Natural killer cell treated with Interleukin-12 subunit alpha and Interleukin-12 subunit beta and Interleukin-15 and Interleukin-18, amount 100 ng/mL, for 72 hours (primary cell): ENCODE data around the gene AUTS2. TPM values are rescaled to one million over a fixed set of nuclear protein-coding genes. Genes with fewer than 3 reads are reported as not detected.

Experiments used
- ATAC-seq, 2 donors: fragments of 150-1000 bp; cut with Tn5 transposase in 1 of 2; sonication (Bioruptor Pico), chemical (Tn5 transposase) in 1 of 2; 2 replicates each; pipeline ENCODE4 v1.10.0; 2021
- DNase-seq: peaks from one replicate; pipeline ENCODE4 v3.0.0; 2022; ENCODE audit warnings: low spot score
- H3K27ac Mint-ChIP-seq, 2 donors: 1 replicate in 1 of 2; 2 replicates in 1 of 2; pipeline ENCODE4 v1.8.0; 2022; ENCODE audit warnings: mixed read lengths in 2 of 2, mild to moderate bottlenecking in 1 of 2, moderate library complexity in 1 of 2
- H3K27me3 Mint-ChIP-seq, 2 donors: 1 replicate in 1 of 2; 2 replicates in 1 of 2; pipeline ENCODE4 v1.8.0; 2022; ENCODE audit warnings: mixed read lengths in 2 of 2
- H3K36me3 Mint-ChIP-seq: one replicate; pipeline ENCODE4 v1.8.0; 2022; ENCODE audit warnings: mixed read lengths
- H3K4me1 Mint-ChIP-seq, 2 donors: 1 replicate in 1 of 2; 2 replicates in 1 of 2; pipeline ENCODE4 v1.8.0; 2022; ENCODE audit warnings: low read depth in 2 of 2, mixed read lengths in 2 of 2, mild to moderate bottlenecking in 1 of 2
- H3K4me3 Mint-ChIP-seq: one replicate; pipeline ENCODE4 v1.8.0; 2022; ENCODE audit warnings: mixed read lengths
- H3K9me3 Mint-ChIP-seq: 2 replicates; pipeline ENCODE4 v1.8.0; 2022; ENCODE audit warnings: mixed read lengths
- total RNA-seq, 2 donors: library from RNA; stranded (reverse); gene quantifications; one replicate each; pipeline ENCODE4 v1.2.3, GENCODE V29; 2022

Gene AUTS2
- total RNA-seq, 2 donors from 2014 or later, result 14.3 to 43.0 TPM

- ATAC-seq, result no peak
- no peaks in the 10 kb centered on the region for H3K27me3 Mint-ChIP-seq
- peaks cover 4 to 5% of the 10 kb centered on the region in 2 donors for H3K4me1 Mint-ChIP-seq
- DNase-seq, result no peak
- H3K4me3 Mint-ChIP-seq, result no peak overlapping the region
- H3K36me3 Mint-ChIP-seq, result no peaks in the 10 kb centered on the region
- H3K9me3 Mint-ChIP-seq, result no peaks in the 10 kb centered on the region
- no peak overlapping the region for H3K27ac Mint-ChIP-seq
Observed at GRCh38 chr7:69957661-69958060, 359.4 kb downstream of the AUTS2 start.

- ATAC-seq, result no peak
- Mint-ChIP-seq H3K27me3 (no peaks in the 10 kb centered on the region), H3K9me3 (no peaks in the 10 kb centered on the region), H3K4me1 (peaks cover 6 to 7% of the 10 kb centered on the region in 2 donors), H3K4me3 (no peak overlapping the region), H3K36me3 (no peaks in the 10 kb centered on the region), H3K27ac (no peak overlapping the region)
- DNase-seq, result no peak
Observed at GRCh38 chr7:69959789-69960499, 361.7 kb downstream of the AUTS2 start.

GRCh38 chr7:69961436-69961835 lies 363.2 kb downstream of the AUTS2 start:
- Mint-ChIP-seq H3K9me3 (no peaks in the 10 kb centered on the region), H3K4me1 (peaks cover 6 to 7% of the 10 kb centered on the region in 2 donors), H3K36me3 (no peaks in the 10 kb centered on the region), H3K27ac (no peak overlapping the region), H3K27me3 (no peaks in the 10 kb centered on the region), H3K4me3 (no peak overlapping the region)
- DNase-seq (no peak), ATAC-seq (no peak)

GRCh38 chr7:69962186-69963065 lies 364.2 kb downstream of the AUTS2 start:
- H3K9me3 Mint-ChIP-seq, result no peaks in the 10 kb centered on the region
- ATAC-seq (no peak), DNase-seq (no peak)
- H3K4me3 Mint-ChIP-seq, result no peak overlapping the region
- H3K36me3 Mint-ChIP-seq, result no peaks in the 10 kb centered on the region
- H3K27ac Mint-ChIP-seq, result no peak overlapping the region
- H3K27me3 Mint-ChIP-seq, result peaks cover under 1 to 3% of the 10 kb centered on the region in 2 donors
- H3K4me1 Mint-ChIP-seq, result peaks cover 6 to 7% of the 10 kb centered on the region in 2 donors

- no peak overlapping the region for H3K27ac Mint-ChIP-seq
- H3K4me1 Mint-ChIP-seq, result peaks cover 6 to 7% of the 10 kb centered on the region in 2 donors
- H3K4me3 Mint-ChIP-seq, result no peak overlapping the region
- H3K27me3 Mint-ChIP-seq, result peaks cover 3 to 5% of the 10 kb centered on the region in 2 donors
- no peak for DNase-seq
- no peaks in the 10 kb centered on the region for H3K9me3 Mint-ChIP-seq
- no peak for ATAC-seq
- no peaks in the 10 kb centered on the region for H3K36me3 Mint-ChIP-seq
Observed at GRCh38 chr7:69963393-69963792, 365.1 kb downstream of the AUTS2 start.

GRCh38 chr7:69966766-69967591 lies 368.7 kb downstream of the AUTS2 start:
- H3K27ac Mint-ChIP-seq, result no peak overlapping the region
- no peak overlapping the region for H3K4me3 Mint-ChIP-seq
- peaks cover 3 to 21% of the 10 kb centered on the region in 2 donors for H3K27me3 Mint-ChIP-seq
- H3K4me1 Mint-ChIP-seq, result peaks cover 6 to 7% of the 10 kb centered on the region in 2 donors
- no peak for ATAC-seq
- no peaks in the 10 kb centered on the region for H3K36me3 Mint-ChIP-seq
- H3K9me3 Mint-ChIP-seq, result no peaks in the 10 kb centered on the region
- DNase-seq, result no peak

- Mint-ChIP-seq H3K27me3 (peaks cover 3 to 24% of the 10 kb centered on the region in 2 donors), H3K27ac (no peak overlapping the region), H3K9me3 (no peaks in the 10 kb centered on the region), H3K4me3 (no peak overlapping the region), H3K36me3 (no peaks in the 10 kb centered on the region), H3K4me1 (peaks cover 0 to under 1% of the 10 kb centered on the region in 2 donors)
- ATAC-seq, result no peak
- DNase-seq, result no peak
Observed at GRCh38 chr7:69967689-69968450, 369.6 kb downstream of the AUTS2 start.

- no peak for ATAC-seq
- Mint-ChIP-seq H3K27me3 (peaks cover 3 to 24% of the 10 kb centered on the region in 2 donors), H3K4me3 (no peak overlapping the region), H3K27ac (no peak overlapping the region), H3K9me3 (no peaks in the 10 kb centered on the region), H3K36me3 (no peaks in the 10 kb centered on the region), H3K4me1 (no peaks in the 10 kb centered on the region)
- DNase-seq, result no peak
Observed at GRCh38 chr7:69968969-69969556, 370.8 kb downstream of the AUTS2 start.

GRCh38 chr7:69981646-69982045 lies 383.4 kb downstream of the AUTS2 start:
- Mint-ChIP-seq H3K36me3 (peaks cover 4% of the 10 kb centered on the region), H3K27ac (no peak overlapping the region), H3K27me3 (peaks cover 0 to 7% of the 10 kb centered on the region in 2 donors), H3K9me3 (no peaks in the 10 kb centered on the region), H3K4me1 (no peaks in the 10 kb centered on the region), H3K4me3 (no peak overlapping the region)
- ATAC-seq (no peak), DNase-seq (no peak)

- H3K4me1 Mint-ChIP-seq, result no peaks in the 10 kb centered on the region
Observed at GRCh38 chr7:69982197-69982596, 383.9 kb downstream of the AUTS2 start.

GRCh38 chr7:69989551-69989950 lies 391.3 kb downstream of the AUTS2 start:
- Mint-ChIP-seq H3K4me3 (no peak overlapping the region), H3K9me3 (no peaks in the 10 kb centered on the region), H3K36me3 (no peaks in the 10 kb centered on the region), H3K27ac (no peak overlapping the region), H3K4me1 (peaks cover 8 to 13% of the 10 kb centered on the region in 2 donors), H3K27me3 (peaks cover 0 to 18% of the 10 kb centered on the region in 2 donors)
- no peak for DNase-seq
- no peak for ATAC-seq

More at GRCh38 chr7:69982197-69982596, 383.9 kb downstream of the AUTS2 start:
- Mint-ChIP-seq H3K4me3 (no peak overlapping the region), H3K27ac (no peak overlapping the region), H3K36me3 (no peaks in the 10 kb centered on the region), H3K9me3 (no peaks in the 10 kb centered on the region), H3K27me3 (peaks cover 0 to 2% of the 10 kb centered on the region in 2 donors)
- DNase-seq (no peak), ATAC-seq (no peak)

- no peaks in the 10 kb centered on the region for H3K9me3 Mint-ChIP-seq
- peaks cover 0 to 18% of the 10 kb centered on the region in 2 donors for H3K27me3 Mint-ChIP-seq
- H3K4me3 Mint-ChIP-seq, result no peak overlapping the region
- no peak overlapping the region for H3K27ac Mint-ChIP-seq
- ATAC-seq, result peak in 1 of 2 donors; percentile 53
- peaks cover 8 to 13% of the 10 kb centered on the region in 2 donors for H3K4me1 Mint-ChIP-seq
- no peaks in the 10 kb centered on the region for H3K36me3 Mint-ChIP-seq
- no peak for DNase-seq
Observed at GRCh38 chr7:69992938-69993337, 394.7 kb downstream of the AUTS2 start.
